DMS53 treated with DMSO at 0.1 percent for 48 hours (cell line): ENCODE data around the gene CSAG3.

Experiments
- DNase-seq: peaks from one replicate; lab custom pipeline; 2025; ENCODE audit not compliant: unreplicated experiment; lab: John Stamatoyannopoulos, UW

Gene CSAG3

GRCh38 chrX:152806035-152806434 is 47.0 kb downstream of the CSAG3 start:
- DNase-seq = no peak
